CD14-positive monocyte (primary cell): ENCODE results near the gene ATOX1. TPM values are rescaled to one million over a fixed set of nuclear protein-coding genes. Genes with fewer than 3 reads are reported as not detected.

Source experiments
- DNase-seq, 3 donors: peaks; one replicate each; pipeline ENCODE4 v3.0.0-alpha.2; 2011 to 2022
- H2AFZ ChIP-seq: 2 replicates; pipeline ENCODE4 v1.6.0; 2012; ENCODE audit warnings: mild to moderate bottlenecking, low read depth, low read length, inconsistent platforms; ENCODE audit not compliant: insufficient read depth, poor library complexity, severe bottlenecking
- H3K27ac ChIP-seq, 2 donors: 1 replicate in 1 of 2; 2 replicates in 1 of 2; pipeline ENCODE4 v1.5.1; 2012 to 2013; ENCODE audit warnings: low read length in 2 of 2, control low read depth in 1 of 2, inconsistent platforms in 1 of 2, low read depth in 1 of 2, mild to moderate bottlenecking in 1 of 2
- H3K27me3 ChIP-seq, 2 donors: one replicate each; pipeline versions ENCODE4 v1.6.0 to v1.6.1; 2011 to 2013; ENCODE audit warnings: low read length in 2 of 2; ENCODE audit not compliant: control insufficient read depth in 2 of 2, insufficient read depth in 2 of 2
- H3K36me3 ChIP-seq, 2 donors: replicated peaks in 1 of 2; 1 replicate in 1 of 2; 2 replicates in 1 of 2; pipeline versions ENCODE4 v1.5.1 to v1.6.1; 2012 to 2013; ENCODE audit warnings: low read length in 2 of 2, control low read depth in 1 of 2, inconsistent platforms in 1 of 2, mild to moderate bottlenecking in 1 of 2; ENCODE audit not compliant: insufficient read depth in 2 of 2, control insufficient read depth in 1 of 2
- H3K4me1 ChIP-seq, 2 donors: 1 replicate in 1 of 2; 2 replicates in 1 of 2; pipeline versions ENCODE4 v1.5.1 to v1.6.1; 2012 to 2013; ENCODE audit warnings: low read length in 2 of 2, control low read depth in 1 of 2, inconsistent platforms in 1 of 2, mild to moderate bottlenecking in 1 of 2, moderate library complexity in 1 of 2; ENCODE audit not compliant: insufficient read depth in 2 of 2, control insufficient read depth in 1 of 2
- H3K4me2 ChIP-seq: replicated peaks from 2 replicates; pipeline ENCODE3; 2012; ENCODE audit warnings: low read length, moderate library complexity, mild to moderate bottlenecking; ENCODE audit not compliant: poor library complexity, severe bottlenecking; ENCODE audit errors: extremely low read depth
- H3K4me3 ChIP-seq, 3 experiments: fragments of 200-600 bp in 1 of 3; sonication (generic) in 1 of 3; replicated peaks in 1 of 3; 1 replicate in 2 of 3; 2 replicates in 1 of 3; pipeline ENCODE4 v1.5.1; 2011 to 2013; ENCODE audit warnings: low read length in 3 of 3, mild to moderate bottlenecking in 3 of 3, control low read depth in 2 of 3, low read depth in 2 of 3, inconsistent platforms in 1 of 3, moderate library complexity in 1 of 3
- H3K79me2 ChIP-seq: 2 replicates; pipeline ENCODE4 v1.6.0; 2012; ENCODE audit warnings: mild to moderate bottlenecking, control low read depth, inconsistent platforms, low read length, moderate library complexity; ENCODE audit not compliant: insufficient read depth
- H3K9ac ChIP-seq: 2 replicates; pipeline ENCODE4 v1.6.0; 2017; ENCODE audit warnings: low read length, mild to moderate bottlenecking; ENCODE audit not compliant: insufficient read depth, poor library complexity, severe bottlenecking
- H3K9me3 ChIP-seq, 2 donors: replicated peaks in 1 of 2; 1 replicate in 1 of 2; 2 replicates in 1 of 2; pipeline versions ENCODE4 v1.5.1 to v1.6.1; 2012 to 2013; ENCODE audit warnings: low read length in 2 of 2, control low read depth in 1 of 2; ENCODE audit not compliant: control insufficient read depth in 1 of 2, insufficient read depth in 1 of 2
- H4K20me1 ChIP-seq: 2 replicates; pipeline ENCODE4 v1.6.0; 2012; ENCODE audit warnings: mild to moderate bottlenecking, low read length, control low read depth, moderate library complexity; ENCODE audit not compliant: insufficient read depth
- H3K27ac Mint-ChIP-seq, 7 donors: one replicate each; pipeline ENCODE4 v1.8.0; 2020; ENCODE audit warnings: mild to moderate bottlenecking in 7 of 7, mixed read lengths in 7 of 7, moderate library complexity in 6 of 7, inconsistent platforms in 2 of 7
- H3K27me3 Mint-ChIP-seq, 3 donors: one replicate each; pipeline ENCODE4 v1.8.0; 2021 to 2022; ENCODE audit warnings: low read depth in 3 of 3, mild to moderate bottlenecking in 3 of 3, mixed read lengths in 3 of 3, moderate library complexity in 3 of 3, inconsistent platforms in 1 of 3
- H3K36me3 Mint-ChIP-seq, 2 donors: one replicate each; pipeline ENCODE4 v1.8.0; 2020; ENCODE audit warnings: mixed read lengths in 2 of 2, inconsistent platforms in 1 of 2, mild to moderate bottlenecking in 1 of 2
- H3K4me1 Mint-ChIP-seq: one replicate; pipeline ENCODE4 v1.8.0; 2020; ENCODE audit warnings: mild to moderate bottlenecking, mixed read lengths
- H3K4me3 Mint-ChIP-seq, 2 donors: one replicate each; pipeline ENCODE4 v1.8.0; 2020; ENCODE audit warnings: mild to moderate bottlenecking in 2 of 2, mixed read lengths in 2 of 2, moderate library complexity in 1 of 2
- H3K9me3 Mint-ChIP-seq, 7 donors: one replicate each; pipeline ENCODE4 v1.8.0; 2020 to 2022; ENCODE audit warnings: mixed read lengths in 7 of 7, mild to moderate bottlenecking in 6 of 7, moderate library complexity in 6 of 7, inconsistent platforms in 2 of 7
- CTCF ChIP-seq: fragments of 200-600 bp; IDR thresholded peaks from one replicate; pipeline ENCODE4 v1.8.0; 2022; ENCODE audit warnings: antibody characterized with exemption, mild to moderate bottlenecking
- WGBS: methylation state at CpG from one replicate; pipeline ENCODE4 v1.1.5; 2013; ENCODE audit warnings: missing lambda C conversion rate; ENCODE audit not compliant: insufficient coverage; 5-methylcytosine and 5-hydroxymethylcytosine counted together
- intact Hi-C, 2 donors: fragments of 100-400 bp; cut with micrococcal nuclease; formaldehyde crosslinking; loops; one replicate each; pipeline versions ENCODE4 v1.15.0 to v1.15.1; 2023
- polyA plus RNA-seq, 3 donors: library from polyadenylated mRNA; depleted of rRNA in 1 of 3; unstranded in 2 of 3; stranded (reverse) in 1 of 3; fragments of 300-500 nt in 2 of 3; fragments of >200 nt in 1 of 3; fragmentation: Illumina TruSeq in 2 of 3; gene quantifications; 1 replicate in 2 of 3; 2 replicates in 1 of 3; pipeline ENCODE4 v1.2.3, GENCODE V29; 2012 to 2021

ATOX1 gene
- polyA plus RNA-seq, 3 donors = 89.9 to 149 (median 148) TPM

DNA sequence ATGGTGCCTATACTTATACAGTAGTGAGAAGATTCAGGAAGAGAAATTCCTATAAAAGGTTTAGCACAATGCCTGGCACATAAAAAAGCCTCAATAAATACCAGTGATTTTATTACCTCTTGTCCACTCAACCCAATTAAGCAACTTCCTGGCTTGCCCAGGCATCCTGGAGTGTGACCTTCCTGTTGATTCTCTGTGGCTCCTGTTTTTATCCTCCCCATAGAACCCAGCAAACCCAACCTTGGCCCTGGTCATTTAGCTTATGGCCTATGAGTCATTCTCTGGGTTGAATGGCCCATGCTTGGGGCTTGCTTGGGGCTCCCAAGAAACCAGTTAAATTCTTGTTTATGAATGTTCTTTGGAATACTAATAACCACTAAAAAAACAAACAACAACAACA lies 50.3 kb downstream of the ATOX1 start:
- H3K4me3 Mint-ChIP-seq = no peak overlapping the region
- H3K27me3 Mint-ChIP-seq = peaks cover 0 to 2% (median 0%) of the 10 kb centered on the region in 3 donors
- no peaks in the 10 kb centered on the region for H3K36me3 Mint-ChIP-seq
- intact Hi-C loops = no loop called here
- no peaks in the 10 kb centered on the region for H3K36me3 ChIP-seq
- no peaks in the 10 kb centered on the region for H3K27me3 ChIP-seq
- no peaks in the 10 kb centered on the region for H4K20me1 ChIP-seq
- H3K79me2 ChIP-seq = no peaks in the 10 kb centered on the region
- H3K4me1 Mint-ChIP-seq = peaks cover 9% of the 10 kb centered on the region
- no peaks in the 10 kb centered on the region for H3K9me3 ChIP-seq
- no peak overlapping the region for H3K27ac Mint-ChIP-seq
- TF ChIP-seq CTCF = no peak
- H2AFZ ChIP-seq = no peak overlapping the region
- H3K4me1 ChIP-seq = no peaks in the 10 kb centered on the region
- no peak for DNase-seq
- H3K9me3 Mint-ChIP-seq = peaks cover 0 to 5% (median 2%) of the 10 kb centered on the region in 7 donors
- no peak overlapping the region for H3K27ac ChIP-seq
- H3K9ac ChIP-seq = no peak overlapping the region
- no peak overlapping the region for H3K4me2 ChIP-seq
- no peak overlapping the region for H3K4me3 ChIP-seq

- Histone ChIP-seq H2AFZ (no peak overlapping the region), H3K27ac (no peak overlapping the region), H3K4me2 (no peak overlapping the region), H3K27me3 (no peaks in the 10 kb centered on the region), H3K9me3 (no peaks in the 10 kb centered on the region), H4K20me1 (no peaks in the 10 kb centered on the region), H3K36me3 (no peaks in the 10 kb centered on the region), H3K79me2 (no peaks in the 10 kb centered on the region), H3K4me3 (no peak overlapping the region), H3K9ac (no peak overlapping the region), H3K4me1 (no peaks in the 10 kb centered on the region)
- Mint-ChIP-seq H3K36me3 (no peaks in the 10 kb centered on the region), H3K27me3 (peaks cover 0 to 2% (median 0%) of the 10 kb centered on the region in 3 donors), H3K27ac (no peak overlapping the region), H3K4me3 (no peak overlapping the region), H3K9me3 (peaks cover 0 to 5% (median 2%) of the 10 kb centered on the region in 7 donors), H3K4me1 (peaks cover 9% of the 10 kb centered on the region)
- intact Hi-C loops = no loop called here
- DNase-seq = no peak
- no peak for TF ChIP-seq CTCF
- 100% methylated on average over 1 of the region's 2 CpGs for WGBS
Measured at GRCh38 chr5:151707567-151707966, 50.9 kb downstream of the ATOX1 start.
